ENCODE data around the gene TPBG.
"Not testable (repeated sequence)": the region's sequence is repeated elsewhere in the genome, so short reads cannot be mapped to it uniquely, and the experiment has no call there.

TPBG gene

GRCh38 chr6:82385961-82386360, 22.3 kb downstream of the TPBG start:
- TF ChIP-seq, protein P1, sequence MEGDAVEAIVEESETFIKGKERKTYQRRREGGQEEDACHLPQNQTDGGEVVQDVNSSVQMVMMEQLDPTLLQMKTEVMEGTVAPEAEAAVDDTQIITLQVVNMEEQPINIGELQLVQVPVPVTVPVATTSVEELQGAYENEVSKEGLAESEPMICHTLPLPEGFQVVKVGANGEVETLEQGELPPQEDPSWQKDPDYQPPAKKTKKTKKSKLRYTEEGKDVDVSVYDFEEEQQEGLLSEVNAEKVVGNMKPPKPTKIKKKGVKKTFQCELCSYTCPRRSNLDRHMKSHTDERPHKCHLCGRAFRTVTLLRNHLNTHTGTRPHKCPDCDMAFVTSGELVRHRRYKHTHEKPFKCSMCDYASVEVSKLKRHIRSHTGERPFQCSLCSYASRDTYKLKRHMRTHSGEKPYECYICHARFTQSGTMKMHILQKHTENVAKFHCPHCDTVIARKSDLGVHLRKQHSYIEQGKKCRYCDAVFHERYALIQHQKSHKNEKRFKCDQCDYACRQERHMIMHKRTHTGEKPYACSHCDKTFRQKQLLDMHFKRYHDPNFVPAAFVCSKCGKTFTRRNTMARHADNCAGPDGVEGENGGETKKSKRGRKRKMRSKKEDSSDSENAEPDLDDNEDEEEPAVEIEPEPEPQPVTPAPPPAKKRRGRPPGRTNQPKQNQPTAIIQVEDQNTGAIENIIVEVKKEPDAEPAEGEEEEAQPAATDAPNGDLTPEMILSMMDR (IDR thresholded peaks at IDR 0.05; ENCODE audit: extremely low read depth, insufficient read depth, missing control alignments), result no peak
- in situ Hi-C loops (cut with MboI; ENCODE audit: low pct_unique_long_range_greater_than_20kb, low sequenced_read_pairs, unreplicated experiment), result no loop called here
- DNase-seq (ENCODE audit: low spot score), result no peak

DNA sequence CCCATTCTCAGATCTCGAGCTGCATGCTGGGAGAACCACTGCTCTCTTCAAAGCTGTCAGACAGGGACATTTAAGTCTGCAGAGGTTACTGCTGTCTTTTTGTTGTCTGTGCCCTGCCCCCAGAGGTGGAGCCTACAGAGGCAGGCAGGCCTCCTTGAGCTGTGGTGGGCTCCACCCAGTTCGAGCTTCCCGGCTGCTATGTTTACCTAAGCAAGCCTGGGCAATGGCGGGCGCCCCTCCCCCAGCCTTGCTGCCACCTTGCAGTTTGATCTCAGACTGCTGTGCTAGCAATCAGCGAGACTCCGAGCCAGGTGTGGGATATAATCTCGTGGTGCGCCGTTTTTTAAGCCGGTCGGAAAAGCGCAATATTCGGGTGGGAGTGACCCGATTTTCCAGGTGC, 31.2 kb downstream of the TPBG start:
- in situ Hi-C loops (cut with MboI; ENCODE audit: low pct_unique_long_range_greater_than_20kb, low sequenced_read_pairs, unreplicated experiment); DNase-seq (ENCODE audit: low spot score): not testable (repeated sequence)

- in situ Hi-C loops (cut with MboI; ENCODE audit: low pct_unique_long_range_greater_than_20kb, low sequenced_read_pairs, unreplicated experiment), result no loop called here
- no peak for DNase-seq (ENCODE audit: low spot score)
- TF ChIP-seq, protein P1 (IDR thresholded peaks at IDR 0.05; ENCODE audit: extremely low read depth, insufficient read depth, missing control alignments), result no peak
These were observed 33.5 kb downstream of the TPBG start for GRCh38 chr6:82396964-82397751.

DNA sequence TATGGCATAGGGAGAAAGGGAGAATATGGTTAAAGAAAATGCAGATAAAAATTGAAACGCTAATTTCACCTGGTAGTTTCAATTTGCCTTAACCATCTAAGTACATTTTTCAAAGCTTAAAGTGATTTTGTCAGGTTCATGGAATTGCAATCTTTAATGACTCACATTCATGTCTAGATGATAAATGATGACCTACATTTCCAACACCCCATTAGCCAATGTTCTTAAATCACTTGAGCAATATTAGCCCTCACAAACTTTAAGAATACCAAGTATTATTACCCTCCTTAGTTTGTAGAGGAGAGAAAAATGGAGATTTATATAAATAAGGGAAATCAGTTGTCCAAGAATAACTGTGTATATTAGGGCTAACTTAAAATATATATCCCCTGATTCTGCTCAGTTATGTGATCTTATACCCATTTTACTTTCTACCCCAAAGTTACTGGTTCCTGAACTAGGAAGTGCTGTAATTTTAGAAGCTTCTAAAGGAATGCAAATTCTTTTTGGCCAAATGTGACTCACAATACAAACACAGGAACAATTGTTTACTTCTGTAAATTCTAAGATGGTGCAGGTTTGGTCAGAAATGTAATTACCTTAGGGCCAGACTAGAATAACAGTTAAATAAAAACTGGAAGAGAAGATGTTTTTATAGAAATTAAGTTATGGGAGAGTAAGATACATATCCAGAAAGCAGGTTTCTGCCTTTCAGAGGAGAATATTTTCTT, 34.5 kb downstream of the TPBG start:
- DNase-seq (ENCODE audit: low spot score), result no peak
- in situ Hi-C loops (cut with MboI; ENCODE audit: low pct_unique_long_range_greater_than_20kb, low sequenced_read_pairs, unreplicated experiment), result no loop called here
- TF ChIP-seq, protein P1 (IDR thresholded peaks at IDR 0.05; ENCODE audit: extremely low read depth, insufficient read depth, missing control alignments), result no peak

DNA sequence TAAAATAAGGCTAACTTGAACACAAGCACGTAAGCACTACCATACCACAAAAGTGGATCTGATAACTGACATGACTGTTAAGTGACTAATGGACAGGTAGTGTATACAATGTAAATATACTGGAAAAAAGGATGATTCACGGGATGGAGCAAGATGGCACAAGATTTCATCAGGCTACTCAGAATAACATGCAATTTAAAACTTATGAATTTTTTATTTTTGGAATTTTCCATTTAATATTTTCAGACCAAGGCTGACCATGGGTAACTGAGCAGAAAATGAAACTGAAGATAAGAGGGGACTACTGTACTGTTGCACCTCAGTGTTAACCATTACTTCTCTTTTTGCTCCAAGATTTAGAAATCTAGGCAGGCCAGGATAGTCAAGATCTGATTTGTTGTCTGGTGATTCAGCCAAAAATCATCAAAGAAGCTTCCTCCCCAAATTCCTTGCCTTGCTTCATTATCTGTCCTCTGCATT, 45.4 kb downstream of the TPBG start:
- in situ Hi-C loops (cut with MboI; ENCODE audit: low pct_unique_long_range_greater_than_20kb, low sequenced_read_pairs, unreplicated experiment), result no loop called here
- TF ChIP-seq, protein P1 (IDR thresholded peaks at IDR 0.05; ENCODE audit: extremely low read depth, insufficient read depth, missing control alignments), result no peak
- no peak for DNase-seq (ENCODE audit: low spot score)

DNA sequence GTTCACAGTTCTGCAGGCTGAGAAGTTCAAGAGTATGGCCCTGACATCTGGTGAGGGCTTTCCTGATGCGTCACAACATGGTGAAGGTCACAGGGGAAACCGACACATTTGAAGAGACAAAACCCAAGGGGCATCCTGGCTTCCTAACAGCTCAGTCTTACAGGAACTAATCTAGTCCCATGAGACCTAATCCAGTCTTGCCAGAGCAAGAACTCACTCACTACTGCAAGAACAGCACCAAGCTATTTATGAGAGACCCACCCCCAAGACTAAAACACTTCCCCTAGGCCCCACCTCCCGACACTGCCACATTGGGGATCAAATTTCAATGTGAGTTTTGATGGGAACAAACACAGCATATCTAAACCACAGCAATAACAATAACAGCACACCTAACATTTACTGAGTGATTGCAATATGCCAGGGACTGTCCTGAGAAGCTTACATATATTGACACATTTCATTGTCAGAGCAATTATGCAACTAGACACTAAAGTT, 46.6 kb downstream of the TPBG start:
- TF ChIP-seq, protein P1 (IDR thresholded peaks at IDR 0.05; ENCODE audit: extremely low read depth, insufficient read depth, missing control alignments), result no peak

GRCh38 chr6:82413868-82414267, 50.3 kb downstream of the TPBG start:
- in situ Hi-C loops (cut with MboI; ENCODE audit: low pct_unique_long_range_greater_than_20kb, low sequenced_read_pairs, unreplicated experiment), result no loop called here
- TF ChIP-seq, protein P1 (IDR thresholded peaks at IDR 0.05; ENCODE audit: extremely low read depth, insufficient read depth, missing control alignments), result no peak
- DNase-seq (ENCODE audit: low spot score), result no peak

More for the DNA sequence above, 46.6 kb downstream of the TPBG start:
- in situ Hi-C loops (cut with MboI; ENCODE audit: low pct_unique_long_range_greater_than_20kb, low sequenced_read_pairs, unreplicated experiment), result no loop called here
- DNase-seq (ENCODE audit: low spot score), result no peak

Data from GM13977 (cell line).